Lower lobe of right lung (tissue), 2 donors: ENCODE data around the gene ASAP3. TPM values are rescaled to one million over a fixed set of nuclear protein-coding genes. Genes with fewer than 3 reads are reported as not detected.

Source experiments
- ATAC-seq, 2 donors: fragments of 200-7000 bp; cut with Tn5 transposase; one replicate each; pipeline ENCODE4 v1.9.1; 2020 to 2022; ENCODE audit warnings: mild to moderate bottlenecking in 2 of 2, moderate library complexity in 2 of 2
- DNase-seq: peaks from one replicate; pipeline ENCODE4 v3.0.0-alpha.2; 2020
- H3K27ac ChIP-seq: fragments of 200-600 bp; one replicate; pipeline ENCODE4 v1.8.0; 2022
- H3K27me3 ChIP-seq: fragments of 200-600 bp; one replicate; pipeline ENCODE4 v1.8.0; 2022; ENCODE audit warnings: low read depth
- H3K36me3 ChIP-seq: fragments of 200-600 bp; one replicate; pipeline ENCODE4 v1.8.0; 2022; ENCODE audit warnings: mild to moderate bottlenecking
- H3K4me1 ChIP-seq: fragments of 200-600 bp; one replicate; pipeline ENCODE4 v1.8.0; 2022
- H3K4me3 ChIP-seq: fragments of 200-600 bp; one replicate; pipeline ENCODE4 v1.8.0; 2022; ENCODE audit warnings: mild to moderate bottlenecking
- H3K9me3 ChIP-seq: fragments of 200-600 bp; one replicate; pipeline ENCODE4 v1.8.0; 2022
- intact Hi-C: fragments of 100-400 bp; cut with DNase I; formaldehyde crosslinking; loops from one replicate; pipeline ENCODE4 v1.11.0; 2022
- total RNA-seq: library from RNA; stranded (reverse); fragmentation: NEBNext Ultra II Directional; extraction: Animal tissue kit (Norgen Biotek cat#: 25700); gene quantifications from one replicate; pipeline ENCODE4 v1.2.1, GENCODE V29; 2021
- TF ChIP-seq, protein P1 (sequence below): fragments of 200-600 bp; IDR thresholded peaks from one replicate; pipeline ENCODE4 v1.8.0; 2022; ENCODE audit warnings: antibody characterized with exemption, mild to moderate bottlenecking
- donor health status: DM: no; HTN: yes; CAD: no; lungs with severe emphysema.

The ASAP3 gene
- total RNA-seq, 1 donor from 2014 or later, result 34.5 TPM

DNA sequence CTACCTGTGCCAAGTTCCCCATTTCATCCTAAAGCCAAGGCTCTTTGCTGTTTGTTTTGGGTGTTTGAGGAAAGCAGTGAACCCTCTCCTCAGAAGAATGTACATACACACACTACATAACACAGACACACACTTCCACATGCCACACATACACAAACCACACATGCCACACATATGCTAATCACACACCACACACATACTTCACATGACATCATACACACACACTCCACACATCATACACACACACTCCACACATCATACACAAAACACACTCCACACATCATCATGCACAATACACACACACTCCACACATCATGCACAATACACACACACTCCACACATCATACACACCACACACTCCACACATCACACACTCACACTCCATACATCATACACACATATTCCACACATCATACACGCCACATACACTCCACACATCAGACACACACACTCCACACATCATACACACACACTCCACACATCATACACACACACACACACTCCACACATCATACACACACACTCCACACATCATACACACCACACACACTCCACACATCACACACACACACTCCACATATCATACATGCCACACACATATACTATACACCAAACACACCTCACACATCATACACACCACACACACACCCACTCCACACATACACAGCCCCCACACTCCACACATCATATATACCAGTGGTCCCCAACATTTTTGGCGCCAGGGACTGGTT, 91.7 kb downstream of the ASAP3 start:
- H3K27ac ChIP-seq, result no peak overlapping the region
- TF ChIP-seq, protein P1, sequence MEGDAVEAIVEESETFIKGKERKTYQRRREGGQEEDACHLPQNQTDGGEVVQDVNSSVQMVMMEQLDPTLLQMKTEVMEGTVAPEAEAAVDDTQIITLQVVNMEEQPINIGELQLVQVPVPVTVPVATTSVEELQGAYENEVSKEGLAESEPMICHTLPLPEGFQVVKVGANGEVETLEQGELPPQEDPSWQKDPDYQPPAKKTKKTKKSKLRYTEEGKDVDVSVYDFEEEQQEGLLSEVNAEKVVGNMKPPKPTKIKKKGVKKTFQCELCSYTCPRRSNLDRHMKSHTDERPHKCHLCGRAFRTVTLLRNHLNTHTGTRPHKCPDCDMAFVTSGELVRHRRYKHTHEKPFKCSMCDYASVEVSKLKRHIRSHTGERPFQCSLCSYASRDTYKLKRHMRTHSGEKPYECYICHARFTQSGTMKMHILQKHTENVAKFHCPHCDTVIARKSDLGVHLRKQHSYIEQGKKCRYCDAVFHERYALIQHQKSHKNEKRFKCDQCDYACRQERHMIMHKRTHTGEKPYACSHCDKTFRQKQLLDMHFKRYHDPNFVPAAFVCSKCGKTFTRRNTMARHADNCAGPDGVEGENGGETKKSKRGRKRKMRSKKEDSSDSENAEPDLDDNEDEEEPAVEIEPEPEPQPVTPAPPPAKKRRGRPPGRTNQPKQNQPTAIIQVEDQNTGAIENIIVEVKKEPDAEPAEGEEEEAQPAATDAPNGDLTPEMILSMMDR, result no peak
- no peaks in the 10 kb centered on the region for H3K9me3 ChIP-seq
- ATAC-seq, result peak in 1 of 2 donors; percentile 37
- no peak for DNase-seq
- intact Hi-C loops, result no loop called here
- H3K4me3 ChIP-seq, result no peak overlapping the region
- H3K36me3 ChIP-seq, result peaks cover 16% of the 10 kb centered on the region
- no peaks in the 10 kb centered on the region for H3K27me3 ChIP-seq
- peaks cover 15% of the 10 kb centered on the region for H3K4me1 ChIP-seq

DNA sequence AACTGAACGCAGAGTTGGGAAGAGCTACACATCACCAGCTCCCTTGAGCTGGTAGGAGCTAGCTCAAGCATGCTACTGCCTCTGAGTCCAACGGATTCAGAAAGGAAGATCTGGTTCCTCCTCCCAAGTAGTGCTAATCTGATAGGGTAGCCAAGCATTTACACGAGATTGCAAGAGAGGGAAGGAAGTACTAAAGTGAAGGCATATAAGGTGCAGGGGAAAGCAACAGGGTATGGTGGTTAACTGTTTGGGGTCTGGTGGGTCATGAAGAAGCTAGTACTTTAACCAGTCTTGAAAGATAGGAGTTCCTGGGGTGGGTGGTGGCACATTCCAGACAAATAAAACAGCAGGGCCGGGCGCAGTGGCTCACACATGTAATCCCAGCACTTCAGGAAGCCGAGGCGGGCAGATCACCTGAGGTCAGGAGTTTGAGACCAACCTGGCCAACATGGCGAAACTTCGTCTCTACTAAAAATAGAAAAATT, 94.1 kb downstream of the ASAP3 start:
- TF ChIP-seq, protein P1, result no peak
- H3K27ac ChIP-seq, result no peak overlapping the region
- ATAC-seq (no peak), DNase-seq (no peak)
- H3K4me3 ChIP-seq, result no peak overlapping the region
- peaks cover 13% of the 10 kb centered on the region for H3K4me1 ChIP-seq
- peaks cover 19% of the 10 kb centered on the region for H3K36me3 ChIP-seq
- no peaks in the 10 kb centered on the region for H3K9me3 ChIP-seq
- intact Hi-C loops, result no loop called here
- no peaks in the 10 kb centered on the region for H3K27me3 ChIP-seq

DNA sequence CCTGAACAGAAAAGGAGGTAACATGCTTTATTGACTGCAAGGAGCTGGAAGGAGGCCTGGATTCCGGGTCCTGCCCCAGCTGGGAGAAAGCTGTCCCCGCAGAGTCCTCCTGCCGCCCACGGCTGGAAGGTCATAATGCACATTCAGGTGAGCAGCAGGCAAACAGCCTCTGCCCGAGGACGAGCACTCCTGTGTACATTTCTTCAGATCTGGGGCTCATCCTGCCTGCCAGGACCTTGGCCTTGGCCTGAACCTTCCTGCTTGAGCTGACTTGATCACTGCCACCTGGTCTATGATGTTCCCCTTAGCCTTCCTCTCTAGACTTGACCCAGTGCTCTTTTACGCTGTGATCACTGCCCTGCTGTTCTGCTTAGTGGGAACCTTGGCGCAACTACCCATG, 96.5 kb downstream of the ASAP3 start:
- intact Hi-C loops, result no loop called here
- Histone ChIP-seq H3K36me3 (peaks cover 15% of the 10 kb centered on the region), H3K4me3 (no peak overlapping the region), H3K9me3 (no peaks in the 10 kb centered on the region), H3K27me3 (no peaks in the 10 kb centered on the region), H3K27ac (no peak overlapping the region), H3K4me1 (peaks cover 17% of the 10 kb centered on the region)
- no peak for ATAC-seq
- DNase-seq, result no peak
- TF ChIP-seq, protein P1, result no peak

DNA sequence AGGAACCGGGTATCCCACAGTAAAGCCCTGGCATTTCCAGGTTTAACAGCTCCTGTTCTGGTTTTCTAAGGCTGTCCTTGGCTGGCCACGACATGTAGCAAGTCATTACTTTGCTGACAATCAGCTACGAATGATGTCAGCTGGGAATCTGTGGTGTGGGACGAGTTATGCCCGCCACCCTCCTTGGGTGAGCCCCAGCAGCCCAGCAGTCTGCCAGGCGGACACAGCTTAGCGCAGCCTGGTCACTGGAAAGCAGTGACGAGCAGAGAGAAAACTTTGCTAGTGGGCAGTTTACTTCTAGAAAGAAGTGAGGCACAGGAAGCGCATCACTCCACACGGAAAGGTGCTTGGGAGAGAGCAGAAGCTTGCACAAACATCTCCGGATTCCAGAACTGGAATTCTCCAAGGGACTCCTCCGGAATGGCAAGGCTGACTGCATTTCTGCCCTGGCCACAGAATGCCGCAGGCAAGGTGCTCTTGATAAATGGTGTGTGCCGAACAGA, 98.8 kb downstream of the ASAP3 start:
- Histone ChIP-seq H3K4me1 (peaks cover 17% of the 10 kb centered on the region), H3K36me3 (peaks cover 25% of the 10 kb centered on the region), H3K9me3 (no peaks in the 10 kb centered on the region), H3K27me3 (no peaks in the 10 kb centered on the region), H3K4me3 (no peak overlapping the region), H3K27ac (peak overlapping the region; percentile 36)
- DNase-seq (no peak), ATAC-seq (no peak)
- intact Hi-C loops, result no loop called here
- TF ChIP-seq, protein P1, result no peak

DNA sequence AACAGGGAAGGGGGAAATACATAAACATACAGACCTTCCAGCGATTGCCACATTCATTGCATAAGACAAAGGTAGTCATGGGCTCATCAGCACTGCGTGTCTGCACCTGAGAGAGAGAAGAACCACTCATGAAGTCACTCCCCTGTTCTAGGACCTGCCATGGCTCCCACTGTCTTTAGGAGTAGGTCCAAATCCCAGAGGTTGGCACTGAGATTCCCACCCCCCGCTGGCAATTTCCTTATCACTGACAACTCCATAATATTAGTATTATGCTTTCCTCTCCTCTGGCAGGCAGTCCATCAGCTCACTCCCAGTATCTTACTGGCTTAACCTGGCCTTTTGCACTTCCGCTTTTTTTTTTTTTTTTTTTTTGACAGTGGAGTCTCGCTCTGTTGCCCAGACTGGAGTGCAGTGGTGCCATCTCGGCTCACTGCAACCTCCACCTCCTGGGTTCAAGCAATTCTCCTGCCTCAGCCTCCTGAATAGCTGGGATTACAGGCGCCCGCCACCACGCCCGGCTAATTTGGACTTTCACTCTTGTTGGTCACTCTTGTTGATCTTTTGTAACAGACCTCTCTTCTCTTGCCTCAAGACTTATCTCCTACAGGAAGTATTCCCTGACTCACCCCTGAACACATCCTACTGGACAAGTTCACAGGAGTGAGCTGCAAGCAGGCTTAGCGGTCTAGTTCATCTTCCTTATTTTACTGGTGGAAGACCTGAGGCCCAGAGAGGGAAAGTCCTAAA, 99.5 kb downstream of the ASAP3 start:
- TF ChIP-seq, protein P1, result no peak
- peak overlapping the region; percentile 36 for H3K27ac ChIP-seq
- H3K27me3 ChIP-seq, result no peaks in the 10 kb centered on the region
- peaks cover 25% of the 10 kb centered on the region for H3K36me3 ChIP-seq
- peaks cover 17% of the 10 kb centered on the region for H3K4me1 ChIP-seq
- ATAC-seq (peak in 1 of 2 donors; percentile 10), DNase-seq (no peak)
- H3K4me3 ChIP-seq, result no peak overlapping the region
- intact Hi-C loops, result no loop called here
- H3K9me3 ChIP-seq, result no peaks in the 10 kb centered on the region
